Measurements from ENCODE around the gene APOL2. TPM values are rescaled to one million over a fixed set of nuclear protein-coding genes. Genes with fewer than 3 reads are reported as not detected.
"Not testable (repeated sequence)": the region's sequence is repeated elsewhere in the genome, so short reads cannot be mapped to it uniquely, and the experiment has no call there.

The APOL2 gene
- total and polyA plus RNA-seq, 12 donors, result 28.6 to 215 (median 53.3) TPM

DNA sequence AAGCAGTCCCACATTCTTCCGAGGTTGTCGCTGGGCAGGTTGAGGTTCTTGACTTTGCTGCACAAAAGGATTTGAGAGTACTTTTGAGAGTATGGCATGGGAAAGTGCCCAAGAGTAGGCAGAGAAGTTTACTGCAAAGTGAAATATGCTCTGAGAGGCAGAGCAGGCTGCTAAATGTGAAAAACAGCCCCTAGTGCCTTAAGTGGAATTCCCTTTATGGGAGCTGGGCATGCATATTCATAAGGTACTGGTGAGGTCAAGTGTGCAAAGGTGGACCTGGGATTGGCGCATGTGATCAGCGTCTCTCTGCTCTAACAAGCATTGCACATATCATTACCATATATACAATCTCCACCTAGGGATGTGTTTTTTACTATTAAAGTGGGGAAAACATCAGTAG, 25.7 kb downstream of the APOL2 start:
- TF ChIP-seq CTCF (IDR thresholded peaks at IDR 0.05), result no peak
- Histone ChIP-seq H3K4me3 (no peak overlapping the region), H3K36me3 (no peaks in the 10 kb centered on the region), H3K4me1 (peaks cover 0 to 50% (median 7%) of the 10 kb centered on the region in 9 donors), H3K27ac (no peak overlapping the region), H3K9me3 (no peaks in the 10 kb centered on the region), H3K27me3 (no peaks in the 10 kb centered on the region)
- no peak for DNase-seq
- WGBS, 2 donors, result 76 to 86% methylated on average over 4 of the region's 4 CpGs
- ATAC-seq, result no peak
- intact Hi-C loops (cut with DNase I), result no loop called here

DNA sequence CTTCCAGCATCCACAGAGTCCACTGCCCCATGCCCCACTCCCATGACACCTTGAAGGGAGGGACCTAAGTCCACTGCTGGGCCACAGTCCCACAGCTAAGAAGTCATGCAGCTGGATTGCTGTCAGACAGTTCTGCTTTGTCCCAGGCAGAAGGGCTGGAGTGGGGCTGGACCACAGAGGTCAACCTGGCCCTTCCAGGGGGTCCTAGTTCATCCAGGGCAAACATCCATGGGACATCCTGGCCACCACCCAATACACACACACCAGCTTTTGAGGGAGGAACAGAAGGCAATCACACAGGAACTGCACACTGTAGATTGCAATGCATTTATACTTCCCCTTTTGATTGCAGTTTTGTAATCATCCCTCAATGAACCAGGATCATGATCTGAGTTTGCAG, 26.4 kb downstream of the APOL2 start:
- no peaks in the 10 kb centered on the region for H3K9me3 ChIP-seq
- DNase-seq, result no peak
- H3K4me3 ChIP-seq, result no peak overlapping the region
- no peaks in the 10 kb centered on the region for H3K27me3 ChIP-seq
- peak in 2 of 8 donors; percentile 13 to 33 for ATAC-seq
- no peak for TF ChIP-seq CTCF (IDR thresholded peaks at IDR 0.05)
- no peak overlapping the region for H3K27ac ChIP-seq
- H3K36me3 ChIP-seq, result no peaks in the 10 kb centered on the region
- intact Hi-C loops (cut with DNase I), result no loop called here
- peaks cover 0 to 57% (median 12%) of the 10 kb centered on the region in 9 donors for H3K4me1 ChIP-seq

- H3K4me1 ChIP-seq, result peaks cover 0 to 63% (median 12%) of the 10 kb centered on the region in 9 donors
- peak overlapping the region in 1 of 10 donors; percentile 63 for H3K27ac ChIP-seq
- ATAC-seq (peak in 6 of 8 donors; percentile 29 to 79 (median 58)), DNase-seq (peak in 1 of 2 donors; percentile 42)
- H3K27me3 ChIP-seq, result no peaks in the 10 kb centered on the region
- no peaks in the 10 kb centered on the region for H3K36me3 ChIP-seq
- WGBS, 2 donors, result 54 to 66% methylated on average over 4 of the region's 4 CpGs
- TF ChIP-seq CTCF (IDR thresholded peaks at IDR 0.05), result no peak
- no peak overlapping the region for H3K4me3 ChIP-seq
- intact Hi-C loops (cut with DNase I), result no loop called here
- H3K9me3 ChIP-seq, result no peaks in the 10 kb centered on the region
These were observed 28.0 kb downstream of the APOL2 start for GRCh38 chr22:36211237-36211861.

GRCh38 chr22:36210224-36210623, 29.1 kb downstream of the APOL2 start:
- DNase-seq (no peak), ATAC-seq (no peak)
- intact Hi-C loops (cut with DNase I), result no loop called here
- WGBS, 2 donors, result 86% methylated on average over 3 of the region's 3 CpGs
- Histone ChIP-seq H3K4me3 (no peak overlapping the region), H3K27me3 (no peaks in the 10 kb centered on the region), H3K4me1 (peaks cover 0 to 63% (median 12%) of the 10 kb centered on the region in 9 donors), H3K36me3 (no peaks in the 10 kb centered on the region), H3K9me3 (no peaks in the 10 kb centered on the region), H3K27ac (peak overlapping the region in 1 of 10 donors; percentile 63)
- TF ChIP-seq CTCF (IDR thresholded peaks at IDR 0.05), result no peak

DNA sequence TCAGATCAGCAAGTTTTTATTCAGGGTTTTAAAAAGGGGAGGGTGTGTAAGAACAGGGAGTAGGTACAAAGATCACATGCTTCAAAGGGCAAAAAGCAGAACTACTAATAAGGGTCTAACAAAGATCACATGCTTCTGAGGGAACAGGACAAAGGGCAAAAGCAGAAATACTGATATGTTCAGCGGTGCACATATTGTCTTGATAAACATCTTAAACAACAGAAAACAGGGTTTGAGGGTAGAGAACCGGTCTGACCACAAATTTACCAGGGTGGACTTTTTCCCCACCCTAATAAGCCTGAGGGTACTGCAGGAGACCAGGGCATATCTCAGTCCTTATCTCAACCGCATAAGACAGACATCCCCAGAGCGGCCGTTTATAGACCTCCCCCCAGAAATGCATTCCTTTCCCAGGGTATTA, 29.8 kb downstream of the APOL2 start:
- H3K4me3 ChIP-seq, ATAC-seq, H3K27ac ChIP-seq, H3K27me3 ChIP-seq, H3K9me3 ChIP-seq, H3K36me3 ChIP-seq, DNase-seq: not testable (repeated sequence)
- H3K4me1 ChIP-seq, result peaks cover 0 to 63% (median 12%) of the 10 kb centered on the region in 9 donors
- intact Hi-C loops (cut with DNase I), result loop anchor here in 1 of 10 donors (10.0 kb wide), 1 partner anchor 45 kb away; the partner anchor contains the start of gene APOL1
- 83 to 87% methylated on average over 5 of the region's 5 CpGs for WGBS, 2 donors
